Right cardiac atrium (tissue), 5 donors: ENCODE measurements around the gene LTN1. TPM values are rescaled to one million over a fixed set of nuclear protein-coding genes. Genes with fewer than 3 reads are reported as not detected.
"Not testable (repeated sequence)": the region's sequence is repeated elsewhere in the genome, so short reads cannot be mapped to it uniquely, and the experiment has no call there.

Source experiments
- ATAC-seq, 2 donors: fragments of 200-7000 bp; cut with Tn5 transposase; one replicate each; pipeline versions ENCODE4 v1.8.0 to v1.9.1; 2020; ENCODE audit warnings: moderate library complexity in 2 of 2, mild to moderate bottlenecking in 1 of 2
- DNase-seq, 3 donors: peaks; one replicate each; pipeline ENCODE4 v3.0.0-alpha.2; 2020
- H3K27ac ChIP-seq: one replicate; pipeline ENCODE4 v1.5.1; 2013; ENCODE audit warnings: mild to moderate bottlenecking, low read length, control low read depth, moderate library complexity
- H3K27me3 ChIP-seq: one replicate; pipeline ENCODE4 v1.6.1; 2013; ENCODE audit not compliant: control insufficient read depth, insufficient read depth
- H3K4me1 ChIP-seq: one replicate; pipeline ENCODE4 v1.6.1; 2013; ENCODE audit warnings: low read length; ENCODE audit not compliant: control insufficient read depth, insufficient read depth
- H3K4me3 ChIP-seq: one replicate; pipeline ENCODE4 v1.5.1; 2013; ENCODE audit warnings: low read length, control low read depth
- H3K9me3 ChIP-seq: one replicate; pipeline ENCODE4 v1.6.1; 2013; ENCODE audit warnings: low read length; ENCODE audit not compliant: control insufficient read depth
- WGBS: extraction: QIAGEN DNeasy Blood & Tissue Kit; methylation state at CpG from one replicate; pipeline ENCODE4 v1.1.7; 2013; 5-methylcytosine and 5-hydroxymethylcytosine counted together
- intact Hi-C, 4 donors: fragments of 100-400 bp; cut with DNase I; formaldehyde crosslinking; loops; one replicate each; pipeline versions ENCODE4 v1.11.0 to v1.14.0; 2022 to 2023
- polyA plus RNA-seq: library from polyadenylated mRNA; stranded (reverse); fragments of 200-250 nt; gene quantifications from one replicate; pipeline ENCODE4 v1.2.3, GENCODE V29; 2013
- total RNA-seq, 4 donors: library from RNA; stranded (reverse); fragmentation: NEBNext Ultra II Directional; extraction: Animal tissue kit (Norgen Biotek cat#: 25700); gene quantifications; one replicate each; pipeline ENCODE4 v1.2.1, GENCODE V29; 2021
- donor health status: healthy with polysubstance abuse.
- donor health status: DM: no; HTN: yes; CAD: no.
- donor health status: DM: no; HTN: no; CAD: no.
- donor health status: DM: no; HTN: yes; CAD: no; lungs with severe emphysema.
- donor health status: DM: yes; HTN: yes; CAD: no.

LTN1 gene
- total and polyA plus RNA-seq, 5 donors, result 4.8 to 20.0 (median 18.2) TPM

DNA sequence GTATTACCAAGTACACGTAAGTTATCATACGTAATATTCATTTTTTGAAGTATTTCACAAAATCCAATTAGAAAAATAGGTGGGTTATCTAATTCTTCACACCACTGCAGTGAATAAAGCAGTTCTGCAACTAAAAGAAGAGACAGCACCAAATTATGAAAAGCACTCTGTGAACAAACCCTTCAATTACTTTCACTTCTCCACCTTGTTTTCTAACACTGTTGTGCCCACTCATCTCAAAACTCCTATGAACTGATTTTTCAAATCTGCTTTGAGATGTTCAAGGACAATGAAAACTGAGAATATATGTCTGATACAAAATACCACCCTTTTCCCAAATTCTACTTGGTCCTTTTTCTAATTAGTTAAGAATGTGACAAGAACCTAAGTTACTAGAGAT is 39.4 kb downstream of the LTN1 start:
- no peak for ATAC-seq
- H3K9me3 ChIP-seq, result no peaks in the 10 kb centered on the region
- no peak overlapping the region for H3K27ac ChIP-seq
- intact Hi-C loops, result no loop called here
- no peak for DNase-seq
- 98% methylated on average over 2 of the region's 2 CpGs for WGBS
- H3K4me3 ChIP-seq, result no peak overlapping the region
- H3K4me1 ChIP-seq, result no peaks in the 10 kb centered on the region
- no peaks in the 10 kb centered on the region for H3K27me3 ChIP-seq

DNA sequence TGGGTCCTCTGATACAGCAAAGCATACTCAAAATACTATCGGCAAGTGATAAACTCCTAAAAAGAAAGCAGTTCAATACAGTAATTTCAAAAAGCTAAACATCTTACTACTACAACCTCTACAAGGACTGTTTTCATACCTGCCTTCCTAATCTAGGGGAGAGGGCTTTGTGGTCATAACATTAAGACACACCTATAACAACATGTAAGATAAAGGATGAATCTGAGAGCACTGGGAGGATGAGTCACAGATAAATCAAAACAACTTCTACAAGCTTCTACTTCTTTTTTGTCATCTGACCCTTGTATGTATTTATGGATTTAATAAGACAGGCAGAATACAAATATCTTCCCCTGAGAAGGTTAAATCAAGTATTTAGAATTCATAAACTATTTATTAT is 40.0 kb downstream of the LTN1 start:
- 95% methylated on average over 1 of the region's 1 CpG for WGBS
- no peak overlapping the region for H3K4me3 ChIP-seq
- no peak overlapping the region for H3K27ac ChIP-seq
- intact Hi-C loops, result no loop called here
- ATAC-seq (no peak), DNase-seq (no peak)
- H3K4me1 ChIP-seq, result no peaks in the 10 kb centered on the region
- no peaks in the 10 kb centered on the region for H3K27me3 ChIP-seq
- H3K9me3 ChIP-seq, result no peaks in the 10 kb centered on the region

DNA sequence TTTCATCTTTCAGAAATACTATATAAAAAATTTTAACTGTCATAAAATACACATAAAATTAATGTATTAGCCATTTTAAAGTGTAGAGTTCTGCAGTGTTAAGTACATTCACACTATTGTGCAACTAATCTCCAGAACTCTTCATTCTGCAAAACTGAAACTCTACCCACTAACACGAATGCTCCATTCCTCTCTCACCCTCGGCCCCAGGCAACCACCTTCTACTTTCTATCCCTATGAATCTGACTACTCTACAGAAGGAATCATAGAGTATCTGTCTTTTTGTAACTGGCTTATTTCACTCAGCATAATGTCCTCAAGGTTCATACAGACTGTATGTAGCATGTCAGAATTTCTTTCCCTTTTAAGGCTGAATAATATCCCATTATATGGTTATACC is 43.4 kb downstream of the LTN1 start:
- no peak overlapping the region for H3K4me3 ChIP-seq
- DNase-seq (no peak), ATAC-seq (no peak)
- H3K9me3 ChIP-seq, result no peaks in the 10 kb centered on the region
- 89% methylated on average over 2 of the region's 2 CpGs for WGBS
- H3K4me1 ChIP-seq, result no peaks in the 10 kb centered on the region
- no peaks in the 10 kb centered on the region for H3K27me3 ChIP-seq
- H3K27ac ChIP-seq, result no peak overlapping the region
- intact Hi-C loops, result no loop called here

DNA sequence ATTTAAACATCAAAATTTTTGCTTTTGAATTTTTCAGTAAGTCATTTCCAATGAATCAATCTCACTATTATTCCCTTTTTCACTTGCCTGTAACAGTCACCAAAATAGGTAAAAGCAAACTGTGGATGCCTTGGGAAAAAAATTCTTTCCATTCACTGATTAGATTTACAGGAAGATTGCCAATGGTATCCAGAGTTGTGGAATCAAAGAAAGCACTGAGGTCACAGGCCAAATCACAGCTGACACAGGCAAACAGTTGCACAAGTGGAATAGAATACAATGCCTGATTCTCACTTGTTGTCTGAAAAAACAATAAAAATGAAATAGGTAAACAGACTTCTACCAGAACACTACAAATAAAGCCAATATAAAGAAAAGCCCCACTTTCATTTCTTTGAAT is 48.4 kb downstream of the LTN1 start:
- H3K4me3 ChIP-seq, result no peak overlapping the region
- intact Hi-C loops, result no loop called here

DNA sequence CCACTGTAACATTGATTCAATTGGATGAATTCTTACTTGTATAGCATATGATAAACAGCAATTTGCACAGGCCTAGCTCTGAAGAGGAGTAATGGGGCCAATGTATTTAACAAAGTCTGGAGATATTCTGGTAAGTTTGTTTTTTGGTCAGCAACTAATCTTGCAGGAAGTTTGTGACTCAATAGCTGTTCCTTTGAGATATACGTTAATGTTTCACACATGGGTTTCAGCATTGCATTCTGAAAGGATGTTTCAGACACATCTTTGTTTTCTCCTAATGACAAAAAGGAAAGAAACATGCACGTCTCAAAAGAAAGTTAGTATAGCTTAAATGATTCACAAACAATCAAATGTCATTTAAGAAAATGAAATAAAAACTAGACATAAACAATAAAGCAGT is 49.0 kb downstream of the LTN1 start:
- H3K9me3 ChIP-seq, result no peaks in the 10 kb centered on the region
- ATAC-seq (no peak), DNase-seq (no peak)
- no peaks in the 10 kb centered on the region for H3K4me1 ChIP-seq
- no peak overlapping the region for H3K4me3 ChIP-seq
- H3K27ac ChIP-seq, result no peak overlapping the region
- intact Hi-C loops, result no loop called here
- WGBS, result 57% methylated on average over 2 of the region's 2 CpGs
- H3K27me3 ChIP-seq, result no peaks in the 10 kb centered on the region

More for the DNA sequence above, 48.4 kb downstream of the LTN1 start:
- DNase-seq (no peak), ATAC-seq (no peak)
- H3K9me3 ChIP-seq, result no peaks in the 10 kb centered on the region
- no peaks in the 10 kb centered on the region for H3K4me1 ChIP-seq
- no peaks in the 10 kb centered on the region for H3K27me3 ChIP-seq
- no peak overlapping the region for H3K27ac ChIP-seq

DNA sequence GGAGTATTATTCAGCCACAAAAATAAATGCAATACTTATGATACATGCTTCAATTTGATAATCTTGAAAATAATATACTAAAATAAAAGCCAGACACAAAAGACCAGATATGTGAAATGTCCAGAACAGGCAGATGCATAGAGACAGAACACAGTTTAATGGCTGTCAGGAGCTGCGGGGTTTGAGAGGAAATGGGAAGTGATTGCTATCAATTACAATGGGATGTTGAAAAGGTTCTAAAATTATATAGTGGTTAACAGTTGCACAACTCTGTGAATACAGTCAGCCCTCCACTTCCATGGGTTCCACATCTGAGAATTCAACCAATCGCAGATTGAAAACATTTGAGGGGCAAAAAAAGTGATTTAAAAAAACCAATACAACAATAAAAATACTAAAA is 54.0 kb downstream of the LTN1 start:
- H3K27me3 ChIP-seq, result no peaks in the 10 kb centered on the region
- no peaks in the 10 kb centered on the region for H3K4me1 ChIP-seq
- DNase-seq (no peak), ATAC-seq (no peak)
- no peaks in the 10 kb centered on the region for H3K9me3 ChIP-seq
- H3K4me3 ChIP-seq, result no peak overlapping the region
- WGBS, result 75% methylated on average over 2 of the region's 2 CpGs
- no peak overlapping the region for H3K27ac ChIP-seq
- intact Hi-C loops, result loop anchor here in 1 of 4 donors (10.0 kb wide), 1 partner anchor 194 kb away; no protein-coding TSS in a partner anchor

DNA sequence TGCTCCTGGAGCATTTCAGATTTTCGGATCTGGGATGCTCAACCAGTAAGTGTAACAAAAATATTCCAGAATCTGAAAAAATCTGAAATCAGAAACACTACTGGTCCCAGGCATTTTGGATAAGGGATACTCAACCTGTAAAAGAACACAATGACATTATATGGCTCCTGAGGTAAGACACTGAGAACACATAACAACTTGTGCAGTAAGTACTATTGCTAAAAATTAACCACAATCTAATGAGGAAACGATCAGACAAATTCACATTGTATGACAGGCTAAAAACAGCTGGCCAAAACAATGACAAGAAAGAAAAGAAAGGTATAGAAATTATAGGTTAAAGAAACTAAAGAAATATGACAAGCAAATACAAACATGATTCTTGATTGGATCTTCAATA is 54.9 kb downstream of the LTN1 start:
- Histone ChIP-seq H3K4me1 (no peaks in the 10 kb centered on the region), H3K4me3 (no peak overlapping the region), H3K9me3 (no peaks in the 10 kb centered on the region), H3K27me3 (no peaks in the 10 kb centered on the region), H3K27ac (no peak overlapping the region)
- intact Hi-C loops, result loop anchor here in 1 of 4 donors (10.0 kb wide), 1 partner anchor 193 kb away; no protein-coding TSS in a partner anchor
- ATAC-seq (no peak), DNase-seq (no peak)
- 82% methylated on average over 2 of the region's 2 CpGs for WGBS

DNA sequence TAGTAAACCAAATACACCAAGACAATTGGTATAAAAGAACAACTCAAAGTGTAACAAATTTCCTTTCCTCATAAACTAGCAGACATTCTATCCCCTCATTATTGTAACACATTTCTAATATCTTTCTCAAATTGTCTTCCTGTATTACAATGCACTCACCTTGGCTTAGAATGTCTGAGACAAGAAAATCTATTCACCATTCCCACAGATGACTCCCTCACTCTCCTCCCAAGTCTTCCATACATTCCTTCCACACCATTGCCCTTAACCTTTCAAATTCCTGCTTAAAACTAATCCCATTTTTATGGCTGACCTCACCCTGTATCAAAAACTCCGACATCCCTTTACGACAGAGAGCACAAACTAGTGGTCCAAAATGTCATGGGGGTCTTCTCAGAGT is 56.0 kb downstream of the LTN1 start:
- ATAC-seq, result no peak
- Histone ChIP-seq H3K27me3 (no peaks in the 10 kb centered on the region), H3K4me1 (no peaks in the 10 kb centered on the region), H3K27ac (no peak overlapping the region), H3K4me3 (no peak overlapping the region), H3K9me3 (no peaks in the 10 kb centered on the region)
- WGBS, result 98% methylated on average over 2 of the region's 2 CpGs
- no peak for DNase-seq
- intact Hi-C loops, result loop anchor here in 1 of 4 donors (10.0 kb wide), 1 partner anchor 192 kb away; no protein-coding TSS in a partner anchor

DNA sequence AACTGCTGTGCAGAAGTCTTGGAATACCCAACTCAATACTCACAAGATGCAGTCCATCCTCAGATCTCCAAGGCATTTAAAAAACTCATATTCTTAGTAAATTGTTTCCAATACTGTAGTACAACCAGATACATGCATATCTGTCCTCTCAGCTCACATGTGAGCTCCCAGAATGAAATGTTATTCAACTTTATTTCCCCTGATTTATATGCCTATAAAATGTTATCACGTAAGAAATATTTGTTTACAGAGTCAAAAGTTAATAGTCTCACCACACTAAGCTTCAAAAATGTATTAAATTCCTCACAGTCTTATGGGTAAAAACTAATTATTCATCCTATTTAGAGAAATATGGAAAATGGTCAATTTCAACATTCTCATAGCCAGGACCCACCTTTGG is 56.6 kb downstream of the LTN1 start:
- DNase-seq (no peak), ATAC-seq (no peak)
- no peak overlapping the region for H3K4me3 ChIP-seq
- no peaks in the 10 kb centered on the region for H3K4me1 ChIP-seq
- no peaks in the 10 kb centered on the region for H3K27me3 ChIP-seq
- 89% methylated on average over 1 of the region's 1 CpG for WGBS
- no peaks in the 10 kb centered on the region for H3K9me3 ChIP-seq
- intact Hi-C loops, result loop anchor here in 1 of 4 donors (10.0 kb wide), 1 partner anchor 191 kb away; no protein-coding TSS in a partner anchor
- H3K27ac ChIP-seq, result no peak overlapping the region

DNA sequence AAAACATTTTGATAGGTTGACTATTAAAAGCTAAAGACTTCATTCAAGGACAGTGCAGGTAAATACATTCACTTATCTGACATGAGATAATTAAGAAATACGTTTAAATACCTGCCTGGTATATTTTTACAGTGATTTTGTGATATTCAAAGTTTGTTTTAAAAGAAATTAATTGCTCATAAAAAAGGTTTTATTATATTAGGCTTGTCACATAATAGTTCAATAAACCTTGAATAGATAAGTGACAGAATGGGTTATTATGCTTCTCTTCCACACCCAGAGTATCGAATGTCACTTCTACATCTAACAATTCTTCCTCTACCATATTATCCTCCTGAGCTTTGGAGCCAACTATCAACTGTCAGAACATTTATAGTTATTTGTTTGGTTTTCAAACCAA is 60.0 kb downstream of the LTN1 start:
- no peak overlapping the region for H3K27ac ChIP-seq
- no peaks in the 10 kb centered on the region for H3K4me1 ChIP-seq
- DNase-seq, result no peak
- no peak for ATAC-seq
- 90% methylated on average over 2 of the region's 2 CpGs for WGBS
- no peaks in the 10 kb centered on the region for H3K9me3 ChIP-seq
- intact Hi-C loops, result loop anchor here in 1 of 4 donors (10.0 kb wide), 1 partner anchor 188 kb away; no protein-coding TSS in a partner anchor
- H3K27me3 ChIP-seq, result no peaks in the 10 kb centered on the region
- H3K4me3 ChIP-seq, result no peak overlapping the region

DNA sequence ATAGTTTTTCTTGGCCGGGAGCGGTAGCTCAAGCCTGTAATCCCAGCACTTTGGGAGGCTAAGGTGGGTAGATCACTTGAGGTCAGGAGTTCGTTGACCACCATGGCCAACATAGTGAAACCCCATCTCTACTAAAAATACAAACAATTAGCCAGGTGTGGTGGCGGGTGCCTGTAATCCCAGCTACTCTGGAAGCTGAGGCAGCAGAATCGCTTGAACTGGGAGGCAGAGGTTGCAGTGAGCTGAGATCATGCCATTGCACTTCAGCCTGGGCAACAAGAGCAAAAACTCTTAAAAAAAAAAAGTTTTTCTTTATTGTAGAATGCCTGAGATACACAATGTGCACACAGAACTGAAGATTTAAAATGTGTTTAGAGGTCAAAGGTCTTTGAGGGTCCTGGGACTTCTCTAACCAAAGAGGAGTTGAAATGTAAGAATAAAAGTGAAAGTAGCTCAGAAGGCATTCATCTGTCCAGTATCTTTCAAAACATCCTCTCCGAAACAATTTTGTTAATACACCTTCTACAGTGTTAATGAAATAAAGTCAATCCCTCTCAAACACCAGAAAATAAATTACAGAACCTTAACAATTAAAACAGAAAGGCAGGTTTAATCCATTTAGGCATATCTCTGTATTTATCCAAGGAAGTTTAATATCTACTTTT is 60.8 kb downstream of the LTN1 start:
- not testable (repeated sequence) for ATAC-seq

More for the DNA sequence above, 60.8 kb downstream of the LTN1 start:
- H3K27ac ChIP-seq, H3K27me3 ChIP-seq, H3K9me3 ChIP-seq, H3K4me1 ChIP-seq, H3K4me3 ChIP-seq, DNase-seq: not testable (repeated sequence)
- WGBS, result 97% methylated on average over 6 of the region's 6 CpGs
- intact Hi-C loops, result loop anchor here in 1 of 4 donors (10.0 kb wide), 1 partner anchor 187 kb away; no protein-coding TSS in a partner anchor
